NCI-H146 treated with DMSO at 0.1 percent for 48 hours (cell line): ENCODE measurements around the gene IFT88.
"Not testable (repeated sequence)": the region's sequence is repeated elsewhere in the genome, so short reads cannot be mapped to it uniquely, and the experiment has no call there.

ENCODE experiments used
- DNase-seq: peaks from one replicate; lab custom pipeline; 2025; ENCODE audit not compliant: unreplicated experiment; lab: John Stamatoyannopoulos, UW

IFT88 gene

DNA sequence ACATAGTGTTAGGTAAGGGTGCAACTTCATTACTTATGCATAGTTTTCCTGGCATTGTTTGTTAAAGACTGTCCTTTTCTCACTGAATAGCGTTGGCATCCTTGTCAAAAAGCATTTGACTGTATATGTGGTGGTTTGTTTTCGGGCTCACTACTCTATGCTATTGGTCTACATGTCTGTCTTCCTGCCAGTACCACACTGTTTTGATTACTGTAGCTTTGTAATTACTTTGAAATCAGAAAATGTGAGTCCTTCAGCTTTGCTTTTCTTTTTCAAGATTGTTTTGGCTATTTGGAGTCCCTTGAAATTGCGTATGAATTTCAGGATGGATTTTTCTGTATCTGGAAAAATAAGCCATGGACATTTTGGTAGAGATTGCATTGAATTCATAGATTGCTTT, 56.0 kb downstream of the IFT88 start:
- DNase-seq = no peak

GRCh38 chr13:20624213-20624612, 57.3 kb downstream of the IFT88 start:
- DNase-seq = no peak

DNA sequence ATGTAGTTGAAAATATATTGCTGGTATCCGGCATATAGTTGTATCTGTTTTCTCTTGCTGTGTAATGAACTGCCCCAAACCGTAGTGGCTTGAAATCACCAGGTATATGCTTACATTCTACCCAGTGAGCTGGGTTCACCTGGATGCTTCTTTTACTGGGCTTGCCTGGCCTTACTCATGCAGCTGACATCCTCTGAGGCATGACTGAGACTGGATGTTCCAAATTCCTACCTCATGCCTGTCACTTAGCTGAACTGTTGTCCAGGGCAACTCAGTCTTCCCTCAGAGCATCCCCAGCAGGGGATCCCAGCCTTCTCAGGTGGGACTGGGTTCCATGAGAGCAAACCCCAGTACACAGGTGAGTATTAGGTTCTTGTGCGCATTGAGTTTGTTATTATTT, 66.8 kb downstream of the IFT88 start:
- no peak for DNase-seq

DNA sequence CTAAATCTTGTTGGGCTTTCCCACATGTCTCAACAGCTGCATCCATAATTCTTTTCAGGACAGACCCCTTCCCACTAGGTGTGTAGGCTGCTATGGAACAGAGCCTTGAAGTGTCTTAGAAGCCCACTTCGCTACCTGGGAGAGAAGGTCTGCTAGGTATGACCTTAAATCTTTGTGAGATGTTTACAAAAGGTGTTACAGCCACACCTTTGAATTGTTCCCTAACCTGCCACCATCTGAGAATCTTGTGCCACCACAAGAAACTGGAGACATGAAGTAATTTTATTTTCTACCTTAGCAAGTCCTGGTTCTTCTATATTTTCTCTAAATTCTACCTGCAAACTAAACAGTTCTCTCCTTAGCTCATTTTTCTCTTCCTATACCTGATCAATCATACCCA, 69.1 kb downstream of the IFT88 start:
- no peak for DNase-seq

DNA sequence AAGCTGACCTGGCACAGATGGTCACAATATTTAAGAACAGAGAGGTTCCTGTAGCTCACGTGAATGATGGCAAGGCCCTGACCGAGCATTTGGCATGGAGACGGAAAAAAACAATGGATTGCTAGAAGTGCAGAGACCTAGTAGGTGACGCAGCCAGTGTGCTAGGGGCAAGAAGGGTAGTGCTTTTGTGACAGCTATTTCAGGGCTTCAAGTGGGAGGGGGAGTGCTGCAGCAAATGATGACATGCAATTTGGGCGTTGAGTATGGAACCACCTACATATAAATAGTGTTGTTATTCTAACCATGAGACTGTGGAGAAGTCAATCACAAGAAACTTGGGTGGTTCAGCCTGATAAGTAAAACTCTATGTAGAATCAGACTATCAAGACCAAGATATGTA, 70.9 kb downstream of the IFT88 start:
- DNase-seq = no peak

GRCh38 chr13:20647758-20648157, 80.8 kb downstream of the IFT88 start:
- no peak for DNase-seq

DNA sequence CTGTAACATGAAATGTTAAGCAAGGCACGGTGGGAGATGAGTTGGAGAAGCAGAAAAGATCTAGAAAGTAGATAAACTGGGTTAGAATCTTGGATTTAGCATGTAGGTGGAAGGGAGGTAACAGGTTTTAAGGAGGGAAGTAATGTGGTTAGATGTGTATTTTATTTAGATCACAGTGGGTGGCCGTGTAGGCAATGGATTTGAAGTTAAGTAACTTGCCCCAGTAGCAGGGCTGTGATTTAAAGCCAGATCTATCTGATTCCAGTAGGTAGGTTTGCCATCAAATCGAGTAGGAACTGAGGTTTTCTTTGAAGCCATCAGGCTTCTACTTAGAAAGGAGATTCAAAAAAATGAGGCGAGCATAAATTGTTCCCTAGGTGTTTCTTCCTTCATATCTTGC, 86.0 kb downstream of the IFT88 start:
- DNase-seq = no peak

- DNase-seq = no peak
These were observed 87.2 kb downstream of the IFT88 start for GRCh38 chr13:20654156-20654555.

- DNase-seq = no peak
These were observed 91.6 kb downstream of the IFT88 start for GRCh38 chr13:20658451-20659040.

GRCh38 chr13:20664351-20664750, 97.4 kb downstream of the IFT88 start:
- no peak for DNase-seq

GRCh38 chr13:20666948-20667347, 100.0 kb downstream of the IFT88 start:
- no peak for DNase-seq

- DNase-seq = no peak
These were observed 101.0 kb downstream of the IFT88 start for GRCh38 chr13:20667857-20668437.

- DNase-seq = no peak
These were observed 102.2 kb downstream of the IFT88 start for GRCh38 chr13:20669162-20669561.

- no peak for DNase-seq
These were observed 104.8 kb downstream of the IFT88 start for GRCh38 chr13:20671789-20672188.

- no peak for DNase-seq
These were observed 105.8 kb downstream of the IFT88 start for GRCh38 chr13:20672772-20673171.

GRCh38 chr13:20673715-20674114, 106.8 kb downstream of the IFT88 start:
- DNase-seq = no peak

DNA sequence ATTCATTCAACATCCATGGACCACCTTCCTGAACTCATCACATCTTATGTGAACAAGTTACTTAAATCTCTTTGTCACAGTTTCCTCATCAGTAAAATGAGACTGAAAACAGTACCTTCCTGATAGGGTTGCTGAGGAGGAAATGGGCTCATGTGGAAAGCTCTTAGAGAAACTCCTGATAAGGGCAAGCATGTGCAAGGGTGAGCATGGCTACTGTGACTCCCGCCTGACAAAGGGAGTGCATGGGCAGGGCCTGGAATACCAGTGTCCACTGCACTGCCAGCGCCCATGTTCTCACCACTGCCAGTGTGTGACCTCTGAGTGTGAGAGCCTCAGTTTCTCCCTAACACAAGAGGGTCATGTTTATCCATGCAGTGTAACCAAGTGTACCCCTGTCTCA, 109.3 kb downstream of the IFT88 start:
- no peak for DNase-seq

DNA sequence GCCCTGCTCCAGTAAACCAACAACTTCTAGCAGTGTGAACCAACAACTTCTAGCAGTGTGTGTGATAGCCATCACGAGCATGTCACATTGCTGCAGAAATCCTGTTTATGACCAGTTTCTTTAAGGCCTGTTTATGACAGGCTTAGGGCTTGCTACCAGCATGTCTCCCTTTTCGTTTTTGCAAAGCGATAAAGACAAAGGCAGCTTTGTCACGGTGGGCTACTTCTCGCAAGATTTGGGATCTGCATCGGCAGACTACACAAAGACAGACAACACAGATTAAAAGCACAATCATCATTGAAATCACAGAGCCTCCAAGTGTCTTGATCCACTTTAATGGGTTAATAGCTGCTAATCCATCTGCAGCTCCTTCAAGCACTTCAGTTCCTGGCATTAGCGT, 111.6 kb downstream of the IFT88 start:
- not testable (repeated sequence) for DNase-seq

GRCh38 chr13:20679879-20680278, 112.9 kb downstream of the IFT88 start:
- no peak for DNase-seq

DNA sequence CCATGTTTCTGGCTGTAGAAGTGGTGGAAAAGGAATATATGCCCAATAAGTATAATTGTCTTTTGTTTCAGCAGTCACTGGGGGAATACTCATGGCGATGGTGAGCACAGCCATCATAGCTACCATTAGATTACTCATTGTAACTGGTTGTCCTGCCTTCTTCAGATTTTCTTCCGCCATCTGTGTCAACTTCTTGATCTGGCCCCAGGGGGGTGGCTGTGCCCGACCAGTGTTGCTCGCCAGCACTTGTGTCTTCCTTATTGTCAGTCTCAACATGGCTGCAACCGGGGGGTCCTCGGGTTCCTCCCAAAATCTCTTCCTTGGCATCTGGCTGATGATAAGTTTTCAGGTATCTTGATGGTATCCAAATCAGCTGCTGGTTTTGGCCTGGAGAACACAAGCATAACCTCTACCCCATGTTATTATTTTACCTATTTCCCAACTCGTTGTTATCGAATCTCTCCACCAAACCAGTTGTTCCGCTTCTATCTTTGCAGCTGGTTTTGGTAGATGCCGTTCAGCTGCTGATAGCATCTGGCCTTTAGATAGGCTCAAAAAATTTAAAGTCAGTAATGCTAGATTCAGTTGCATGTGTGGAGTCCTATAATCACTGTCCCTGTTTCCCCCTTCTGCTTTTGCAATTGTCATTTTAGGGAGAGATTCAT, 113.6 kb downstream of the IFT88 start:
- DNase-seq = no peak

GRCh38 chr13:20681481-20681880, 114.5 kb downstream of the IFT88 start:
- DNase-seq = not testable (repeated sequence)

DNA sequence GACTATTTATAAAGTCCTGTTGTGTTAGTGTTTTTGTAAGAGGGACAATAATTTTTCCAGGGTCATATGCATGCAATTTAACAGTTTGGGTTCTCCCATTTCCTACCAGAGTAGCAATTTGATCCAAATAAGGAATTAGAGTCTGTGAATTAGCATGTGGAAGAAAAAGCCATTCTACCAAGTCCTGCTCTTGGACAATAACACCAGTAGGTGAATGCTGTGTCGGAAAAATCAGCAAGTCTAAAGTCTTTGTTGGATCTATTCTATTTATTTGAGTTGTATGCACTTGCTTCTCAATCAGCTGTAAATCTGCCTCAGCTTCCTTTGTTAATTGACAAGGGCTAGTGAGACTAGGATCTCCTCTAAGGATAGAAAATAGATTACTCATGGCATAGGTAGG, 115.1 kb downstream of the IFT88 start:
- no peak for DNase-seq

- no peak for DNase-seq
These were observed 117.1 kb downstream of the IFT88 start for GRCh38 chr13:20684041-20684440.
